HG03066 (cell line): Measurements from ENCODE around the gene IL6.
"Not testable (repeated sequence)": the region's sequence is repeated elsewhere in the genome, so short reads cannot be mapped to it uniquely, and the experiment has no call there.

Experiments used
- ATAC-seq: cut with Tn5 transposase; IDR thresholded peaks from one replicate; pipeline ENCODE4 v1.9.1; 2021; ENCODE audit warnings: low read depth; ENCODE audit not compliant: unreplicated experiment

IL6 gene

DNA sequence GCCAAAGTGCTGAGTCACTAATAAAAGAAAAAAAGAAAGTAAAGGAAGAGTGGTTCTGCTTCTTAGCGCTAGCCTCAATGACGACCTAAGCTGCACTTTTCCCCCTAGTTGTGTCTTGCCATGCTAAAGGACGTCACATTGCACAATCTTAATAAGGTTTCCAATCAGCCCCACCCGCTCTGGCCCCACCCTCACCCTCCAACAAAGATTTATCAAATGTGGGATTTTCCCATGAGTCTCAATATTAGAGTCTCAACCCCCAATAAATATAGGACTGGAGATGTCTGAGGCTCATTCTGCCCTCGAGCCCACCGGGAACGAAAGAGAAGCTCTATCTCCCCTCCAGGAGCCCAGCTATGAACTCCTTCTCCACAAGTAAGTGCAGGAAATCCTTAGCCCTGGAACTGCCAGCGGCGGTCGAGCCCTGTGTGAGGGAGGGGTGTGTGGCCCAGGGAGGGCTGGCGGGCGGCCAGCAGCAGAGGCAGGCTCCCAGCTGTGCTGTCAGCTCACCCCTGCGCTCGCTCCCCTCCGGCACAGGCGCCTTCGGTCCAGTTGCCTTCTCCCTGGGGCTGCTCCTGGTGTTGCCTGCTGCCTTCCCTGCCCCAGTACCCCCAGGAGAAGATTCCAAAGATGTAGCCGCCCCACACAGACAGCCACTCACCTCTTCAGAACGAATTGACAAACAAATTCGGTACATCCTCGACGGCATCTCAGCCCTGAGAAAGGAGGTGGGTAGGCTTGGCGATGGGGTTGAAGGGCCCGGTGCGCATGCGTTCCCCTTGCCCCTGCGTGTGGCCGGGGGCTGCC is at the start of gene IL6:
Gene IL6 (plus strand): TSS at position 294 of the 807 bp plus-strand sequence. CDS start 63 bp downstream, at position 357.
- no peak for ATAC-seq

DNA sequence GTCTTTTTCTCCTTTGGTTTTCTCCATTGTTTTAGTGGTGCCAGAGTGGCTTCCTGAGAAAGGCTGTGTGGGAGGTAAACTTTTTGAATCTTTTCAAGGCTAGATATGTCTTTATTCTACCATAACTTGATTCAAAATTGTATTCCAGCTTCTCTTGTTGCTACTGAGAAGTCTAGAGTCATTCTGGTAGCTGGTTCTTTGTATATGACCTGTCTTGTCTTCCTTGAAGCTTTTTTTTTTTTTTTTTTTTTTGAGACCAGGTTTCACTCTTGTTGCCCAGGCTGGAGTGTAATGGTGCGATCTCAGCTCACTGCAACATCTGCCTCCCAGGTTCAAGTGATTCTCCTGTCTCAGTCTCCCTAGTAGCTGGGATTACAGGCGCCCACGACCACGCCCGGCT is 49.7 kb upstream of the IL6 start:
- not testable (repeated sequence) for ATAC-seq

DNA sequence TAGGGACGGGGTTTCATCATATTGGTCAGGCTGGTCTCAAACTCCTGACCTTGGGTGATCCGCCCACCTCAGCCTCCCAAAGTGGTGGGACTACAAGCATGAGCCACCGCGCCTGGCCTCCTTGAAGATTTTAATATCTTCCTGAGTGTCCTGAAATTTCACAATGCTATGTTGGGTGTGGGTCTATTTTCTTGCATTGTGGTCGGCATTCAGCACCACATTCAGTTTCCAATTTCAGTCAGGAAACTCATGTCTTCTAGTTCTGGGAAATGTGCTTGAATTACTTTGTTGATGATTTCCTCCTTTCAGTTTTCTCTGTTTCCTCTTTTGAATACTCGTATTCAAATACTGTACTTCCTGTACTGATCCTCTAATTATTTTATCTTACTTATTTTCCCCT is 49.3 kb upstream of the IL6 start:
- ATAC-seq, result no peak

DNA sequence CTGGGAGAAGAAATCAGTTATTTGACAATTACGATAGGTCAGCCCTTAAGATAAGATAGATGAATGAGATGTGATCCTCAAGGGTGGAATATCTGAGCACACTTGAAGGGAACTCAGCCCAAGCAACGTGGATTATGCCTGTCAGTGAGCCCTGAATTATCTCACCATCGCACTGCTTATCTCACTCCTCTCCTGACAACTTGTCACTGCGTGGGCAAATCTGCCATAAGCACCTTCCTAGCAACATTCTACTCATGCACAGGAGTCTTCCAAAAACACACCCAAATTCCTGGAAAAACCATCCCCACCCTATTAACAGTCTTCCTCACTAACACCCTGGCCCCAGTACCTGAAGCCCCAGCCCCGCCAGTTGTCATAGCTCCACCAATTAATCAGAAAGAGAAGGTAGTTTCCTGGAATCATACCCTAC is 46.5 kb upstream of the IL6 start:
- no peak for ATAC-seq

DNA sequence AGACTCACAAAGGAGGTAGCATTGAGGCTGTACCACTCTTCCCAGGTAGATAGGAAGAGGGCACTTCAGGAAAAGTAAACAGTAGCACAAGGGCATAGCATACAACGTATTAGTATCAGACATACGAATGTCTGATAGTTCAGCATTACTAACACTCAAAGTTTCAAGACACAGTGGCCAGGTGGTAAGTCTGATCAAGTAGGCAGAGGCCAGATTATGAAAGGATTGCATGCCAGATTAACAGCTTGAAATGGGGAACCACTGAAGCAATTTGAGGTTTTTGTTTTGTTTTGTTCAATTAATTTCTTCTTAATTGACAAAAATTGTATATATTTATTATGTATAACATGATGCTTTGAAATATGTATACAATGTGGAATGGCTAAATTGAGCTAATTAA is 45.7 kb upstream of the IL6 start:
- ATAC-seq, result no peak

DNA sequence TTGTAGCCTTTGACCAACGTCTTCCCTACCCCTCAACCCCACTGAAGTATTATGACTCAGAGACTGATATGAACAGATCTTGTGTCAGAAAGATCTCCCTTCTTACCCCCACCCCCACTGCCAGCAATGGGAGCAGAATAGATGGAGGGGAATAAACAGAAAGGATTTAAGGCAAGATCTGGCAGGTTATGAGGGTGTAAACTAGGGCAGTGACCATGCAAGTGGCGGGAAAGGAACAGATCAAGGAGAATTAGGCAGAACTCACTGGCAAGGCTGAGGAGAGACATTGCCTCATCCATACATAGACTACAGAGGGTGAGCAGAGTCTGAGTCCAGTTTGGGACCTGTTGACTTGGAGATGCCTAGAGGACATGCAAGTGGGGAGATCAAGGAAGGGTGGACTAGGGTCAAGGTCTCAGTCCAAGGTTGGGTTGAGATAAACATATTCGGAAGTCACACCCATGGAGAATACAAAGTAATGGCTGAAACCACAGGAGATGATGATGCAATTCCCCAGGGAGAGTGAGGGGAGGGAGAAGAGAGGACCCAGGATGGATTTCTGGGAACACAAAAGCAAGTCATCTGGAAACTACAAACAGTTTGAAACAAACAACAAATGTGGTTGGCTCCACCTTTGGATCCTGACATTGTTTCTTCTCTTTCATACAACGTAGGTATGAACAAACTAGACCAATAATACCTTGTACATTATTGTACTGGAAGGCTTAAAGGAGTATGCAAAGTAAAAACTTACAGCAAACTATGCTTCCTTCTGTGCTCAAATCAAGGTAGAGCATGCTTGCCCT is 44.9 kb upstream of the IL6 start:
- no peak for ATAC-seq

- no peak for ATAC-seq
Observed at GRCh38 chr7:22683379-22683778, 43.6 kb upstream of the IL6 start.

GRCh38 chr7:22686620-22687019 is 40.4 kb upstream of the IL6 start:
- no peak for ATAC-seq

DNA sequence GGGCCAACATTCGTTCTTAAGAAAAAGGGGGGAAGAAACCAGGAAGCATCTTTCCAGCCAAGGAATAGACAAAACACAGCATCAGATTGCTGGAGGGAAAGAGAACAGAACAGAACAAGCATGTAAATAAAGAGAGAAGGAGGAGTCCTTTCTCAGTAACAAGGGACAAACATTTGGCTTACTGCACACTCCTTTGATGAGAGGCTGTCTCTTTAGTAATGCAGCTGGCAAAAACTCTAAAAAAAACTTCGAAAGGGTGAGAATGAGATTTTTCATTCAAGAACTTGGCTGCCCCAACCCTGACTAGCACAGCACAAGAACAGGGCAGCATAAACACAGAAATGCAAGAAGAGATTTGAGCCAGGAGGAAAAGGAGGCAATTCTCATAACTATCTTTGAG is 38.9 kb upstream of the IL6 start:
- no peak for ATAC-seq

DNA sequence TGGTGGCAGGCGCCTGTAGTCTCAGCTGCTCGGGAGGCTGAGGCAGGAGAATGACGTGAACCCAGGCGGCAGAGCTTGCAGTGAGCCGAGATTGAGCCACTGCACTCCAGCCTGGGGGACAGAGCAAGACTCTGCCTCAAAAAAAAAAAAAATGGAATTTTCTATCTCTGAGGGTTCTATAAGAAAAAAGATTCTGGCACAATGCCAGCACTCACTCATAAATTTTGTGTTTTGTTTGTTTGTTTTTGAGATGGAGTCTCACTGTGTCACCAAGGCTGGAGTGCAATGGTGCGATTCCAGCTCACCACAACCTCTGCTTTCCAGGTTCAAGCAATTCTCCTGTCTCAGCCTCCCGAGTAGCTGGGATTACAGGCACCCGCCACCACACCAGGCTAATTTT is 38.1 kb upstream of the IL6 start:
- not testable (repeated sequence) for ATAC-seq

- no peak for ATAC-seq
Observed at GRCh38 chr7:22694597-22695207, 32.3 kb upstream of the IL6 start.

- no peak for ATAC-seq
Observed at GRCh38 chr7:22695476-22696132, 31.4 kb upstream of the IL6 start.

DNA sequence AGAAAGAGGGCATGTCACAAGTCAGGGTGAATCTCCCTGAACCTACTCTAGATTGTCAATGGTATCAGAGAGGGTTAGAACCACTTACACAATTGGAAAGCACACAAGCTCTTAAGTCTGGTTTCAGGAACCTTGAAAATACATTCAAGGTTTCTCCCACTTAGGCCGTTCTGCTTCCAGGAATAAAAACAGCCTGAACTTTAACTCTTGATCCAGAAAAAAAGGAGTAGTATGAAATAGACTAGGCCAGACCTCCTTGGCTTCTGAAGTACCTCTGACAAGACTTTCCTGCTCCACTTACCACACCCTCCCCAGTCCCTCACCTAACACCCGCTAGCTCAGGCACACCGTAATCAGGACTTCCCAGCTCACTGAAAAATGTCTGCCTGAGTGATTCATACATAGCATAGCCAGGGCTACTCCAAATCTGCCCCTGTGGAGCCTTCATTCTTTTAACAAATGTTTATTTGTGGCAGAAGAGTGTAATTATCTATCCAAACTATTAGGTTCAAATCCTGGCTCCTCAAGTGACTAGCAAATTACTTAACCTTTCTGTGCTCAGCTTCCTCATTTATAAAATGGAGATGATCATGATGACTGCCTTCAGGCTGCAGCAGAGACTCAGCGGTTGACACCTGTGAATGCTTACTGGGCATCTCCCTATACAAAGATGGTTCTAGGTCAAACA is 30.3 kb upstream of the IL6 start:
- ATAC-seq, result no peak

DNA sequence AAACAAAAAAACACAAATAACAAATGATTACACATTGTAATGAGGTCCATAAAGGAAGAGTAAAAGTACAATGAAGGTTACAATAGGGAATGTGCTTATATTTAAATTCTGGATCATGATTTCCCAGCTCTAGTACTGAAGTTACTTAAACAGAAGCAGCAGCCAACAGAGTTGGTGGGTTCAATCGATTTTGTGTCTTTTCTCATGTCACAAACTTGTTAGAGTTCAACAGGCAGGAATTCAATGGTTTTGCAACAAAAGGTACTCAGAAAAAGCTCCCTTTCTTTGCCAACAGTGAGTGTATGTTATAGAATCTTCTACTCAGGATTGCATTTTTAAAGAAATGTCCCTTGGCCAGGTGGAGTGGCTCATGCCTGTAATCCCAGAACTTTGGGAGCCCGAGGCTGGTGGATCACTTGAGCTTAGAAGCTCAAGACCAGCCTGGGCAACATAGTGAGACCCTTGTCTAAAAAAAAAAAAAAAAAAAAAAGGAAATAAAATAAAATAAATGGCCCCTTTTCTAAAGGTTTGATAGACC is 29.6 kb upstream of the IL6 start:
- ATAC-seq, result no peak

DNA sequence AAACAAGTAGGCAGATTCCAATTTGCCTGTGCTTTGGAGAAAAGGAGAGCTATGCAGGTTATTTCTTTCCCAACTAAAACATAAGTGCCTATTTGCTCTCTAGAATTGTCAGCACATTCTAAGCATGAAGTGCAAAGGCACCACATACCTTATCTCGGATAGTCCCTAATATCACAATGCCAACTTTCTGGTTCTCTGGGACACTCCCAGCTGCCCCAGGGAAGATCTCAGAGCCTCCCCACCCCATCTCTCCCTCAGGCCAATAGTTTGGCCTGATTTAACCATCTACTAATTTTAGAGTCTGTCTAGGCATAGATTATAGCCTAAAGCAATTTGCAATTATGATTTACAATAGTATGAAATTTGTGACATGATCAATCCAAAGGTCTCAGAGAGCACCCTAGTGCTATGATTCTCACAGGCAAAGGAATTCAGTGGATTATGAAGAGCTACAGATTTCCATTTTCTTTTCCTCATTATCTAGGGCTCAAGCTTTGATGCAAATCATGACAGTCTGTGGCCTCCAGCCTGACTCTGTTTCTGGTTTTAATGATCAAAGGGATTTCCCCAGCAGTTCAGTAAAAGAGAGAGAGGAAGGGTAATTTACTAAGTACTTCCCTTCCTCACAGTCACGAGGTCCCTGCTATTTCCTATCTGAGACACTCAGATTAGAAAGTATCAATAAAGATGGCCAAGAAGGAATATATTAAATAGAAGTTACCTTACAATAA is 29.0 kb upstream of the IL6 start:
- ATAC-seq, result peak; percentile 80

- ATAC-seq, result no peak
Observed at GRCh38 chr7:22698767-22699166, 28.2 kb upstream of the IL6 start.

DNA sequence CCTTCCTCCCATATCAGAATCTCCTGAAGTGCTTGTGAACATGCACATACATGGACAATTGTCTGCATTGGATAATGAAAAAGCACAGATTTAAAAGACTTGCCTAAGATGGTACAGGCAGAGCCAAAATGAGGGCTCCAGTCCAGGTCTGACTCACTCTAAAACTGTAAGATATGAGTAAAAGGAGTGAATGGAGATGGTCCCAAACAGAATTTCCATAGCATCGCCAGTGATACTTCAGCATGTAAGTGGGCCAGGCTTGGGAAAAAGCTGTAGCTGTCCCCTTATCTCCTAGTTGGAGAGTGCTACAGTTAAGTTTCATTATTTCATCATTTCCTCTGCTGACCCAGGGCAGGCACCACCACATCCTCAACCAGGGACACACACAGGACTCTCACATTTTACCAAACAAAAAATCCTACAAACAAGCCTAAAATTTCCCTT is 26.4 kb upstream of the IL6 start:
- no peak for ATAC-seq

DNA sequence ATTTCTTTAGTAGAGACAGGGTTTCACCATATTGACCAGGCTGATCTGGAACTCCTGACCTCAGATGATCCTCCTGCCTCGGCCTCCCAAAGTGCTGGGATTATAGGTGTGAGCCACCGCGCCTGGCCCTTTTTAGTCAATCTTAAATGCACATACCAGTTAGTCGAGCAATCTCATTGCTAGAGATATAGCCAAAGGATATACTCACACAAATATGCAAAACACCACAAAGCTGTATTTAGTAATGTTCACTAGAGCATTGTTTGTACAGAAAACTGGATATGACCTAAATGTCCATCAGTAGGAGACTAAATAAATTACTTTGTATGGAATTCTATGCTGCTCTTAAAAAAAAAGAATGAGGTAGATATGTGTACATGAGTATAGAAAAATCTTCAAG is 24.5 kb upstream of the IL6 start:
- no peak for ATAC-seq

DNA sequence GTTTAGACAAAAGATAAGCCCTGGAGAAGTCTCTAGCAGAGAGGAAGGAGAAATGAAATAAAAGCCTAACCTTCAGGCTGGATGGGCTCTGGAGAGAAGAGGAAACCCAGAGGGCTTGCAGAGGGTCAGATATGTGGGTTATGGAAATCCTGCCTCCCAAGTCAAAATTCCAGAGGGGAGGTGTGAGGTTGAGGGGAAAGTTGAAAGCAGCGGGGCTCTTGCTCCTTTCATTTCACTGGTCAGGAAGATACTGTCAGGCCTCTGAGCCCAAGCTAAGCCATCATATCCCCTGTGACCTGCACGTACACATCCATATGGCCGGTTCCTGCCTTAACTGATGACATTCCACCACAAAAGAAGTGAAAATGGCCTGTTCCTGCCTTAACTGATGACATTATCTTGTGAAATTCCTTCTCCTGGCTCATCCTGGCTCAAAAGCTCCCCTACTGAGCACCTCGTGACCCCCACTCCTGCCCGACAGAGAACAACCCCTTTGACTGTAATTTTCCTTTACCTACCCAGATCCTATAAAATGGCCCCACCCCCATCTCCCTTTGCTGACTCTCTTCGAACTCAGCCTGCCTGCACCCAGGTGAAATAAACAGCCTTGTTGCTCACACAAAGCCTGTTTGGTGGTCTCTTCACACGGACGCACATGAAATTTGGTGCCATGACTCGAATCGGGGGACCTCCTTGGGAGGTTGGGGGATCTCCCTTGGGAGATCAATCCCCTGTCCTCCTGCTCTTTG is 23.7 kb upstream of the IL6 start:
- not testable (repeated sequence) for ATAC-seq
